K562 (cell line): ENCODE data around the gene WSCD1. TPM values are rescaled to one million over a fixed set of nuclear protein-coding genes. Genes with fewer than 3 reads are reported as not detected.

Source experiments
- ARID1B ChIP-seq: fragments of 450-650 bp; IDR thresholded peaks from 2 replicates; pipeline ENCODE4 v1.6.1; 2016; ENCODE audit warnings: antibody characterized with exemption, mild to moderate bottlenecking, inconsistent platforms
- DDX20 ChIP-seq: fragments of 450-650 bp; IDR thresholded peaks from 2 replicates; pipeline ENCODE4 v1.6.1; 2016; ENCODE audit warnings: missing genetic modification characterization, low read depth, mild to moderate bottlenecking, missing compliant biosample characterization, moderate library complexity
- ZEB2 ChIP-seq: fragments of 450-650 bp; IDR thresholded peaks from 2 replicates; pipeline ENCODE4 v1.6.1; 2016
- ZNF274 ChIP-seq: IDR thresholded peaks from 2 replicates; pipeline ENCODE4 v1.6.1; 2011; ENCODE audit warnings: low read depth, mild to moderate bottlenecking, low read length, moderate library complexity, borderline replicate concordance
- ZNF282 ChIP-seq: sonication (generic); formaldehyde crosslinking; IDR thresholded peaks from 2 replicates; pipeline ENCODE4 v1.8.1; 2023; ENCODE audit warnings: missing genetic modification reagents
- polyA plus RNA-seq, 8 experiments: library from polyadenylated mRNA; depleted of rRNA in 4 of 8; stranded (reverse) in 5 of 8; unstranded in 3 of 8; fragments of >200 nt; fragmentation: Nextera tagmentation in 2 of 8; fragmentation: Illumina TruSeq in 1 of 8; extraction: Ambion mirVana in 2 of 8; extraction: Trizol in 1 of 8; gene quantifications; 2 replicates each; pipeline versions ENCODE4 v1.2.1 to v1.2.3, GENCODE V29; 2011 to 2014; ENCODE audit warnings: inconsistent platforms in 1 of 8, missing spikeins in 1 of 8
- total RNA-seq, 7 experiments: library from RNA; depleted of rRNA in 6 of 7; stranded (reverse); fragments of >200 nt in 6 of 7; fragmentation: Illumina TruSeq in 2 of 7; extraction: Trizol in 2 of 7; gene quantifications; 2 replicates each; pipeline versions ENCODE4 v1.2.1 to v1.2.3, GENCODE V29; 2011 to 2021; ENCODE audit warnings: low replicate concordance in 1 of 7
- TF ChIP-seq, protein P1 (sequence below): fragments of 200-800 bp; sonication (Bioruptor generic); IDR thresholded peaks from 2 replicates; pipeline ENCODE4 v1.6.1; 2016; ENCODE audit warnings: missing genetic modification characterization, missing compliant biosample characterization
- TF ChIP-seq, protein P2 (sequence below): fragments of 450-650 bp; formaldehyde crosslinking; IDR thresholded peaks from 2 replicates; pipeline ENCODE4 v1.4.0; 2020; ENCODE audit warnings: mild to moderate bottlenecking

The WSCD1 gene
- total and polyA plus RNA-seq, 9 of the 15 experiments (the other 6 are each of a cell fraction or from before 2014, with no cell fraction given): not detected

DNA sequence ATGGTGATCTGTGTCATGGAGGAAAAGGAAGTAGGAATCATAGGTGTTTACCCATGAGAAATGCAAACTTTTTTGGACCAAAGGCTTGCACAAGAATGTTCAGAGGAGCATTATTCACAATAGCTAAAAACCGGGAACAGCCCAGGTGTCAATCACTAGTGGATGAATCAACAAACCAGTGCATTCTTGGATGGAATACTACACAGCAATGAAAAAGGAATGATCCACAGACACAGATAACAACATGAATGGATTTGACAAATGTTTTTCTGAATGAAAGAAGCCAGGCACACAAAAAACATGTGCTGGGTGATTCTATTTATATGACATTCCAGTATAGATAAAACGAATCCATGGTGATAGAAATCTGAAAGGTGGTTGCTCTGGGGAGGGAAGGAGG is 36.0 kb downstream of the WSCD1 start (continued):
- TF ChIP-seq, protein P1, sequence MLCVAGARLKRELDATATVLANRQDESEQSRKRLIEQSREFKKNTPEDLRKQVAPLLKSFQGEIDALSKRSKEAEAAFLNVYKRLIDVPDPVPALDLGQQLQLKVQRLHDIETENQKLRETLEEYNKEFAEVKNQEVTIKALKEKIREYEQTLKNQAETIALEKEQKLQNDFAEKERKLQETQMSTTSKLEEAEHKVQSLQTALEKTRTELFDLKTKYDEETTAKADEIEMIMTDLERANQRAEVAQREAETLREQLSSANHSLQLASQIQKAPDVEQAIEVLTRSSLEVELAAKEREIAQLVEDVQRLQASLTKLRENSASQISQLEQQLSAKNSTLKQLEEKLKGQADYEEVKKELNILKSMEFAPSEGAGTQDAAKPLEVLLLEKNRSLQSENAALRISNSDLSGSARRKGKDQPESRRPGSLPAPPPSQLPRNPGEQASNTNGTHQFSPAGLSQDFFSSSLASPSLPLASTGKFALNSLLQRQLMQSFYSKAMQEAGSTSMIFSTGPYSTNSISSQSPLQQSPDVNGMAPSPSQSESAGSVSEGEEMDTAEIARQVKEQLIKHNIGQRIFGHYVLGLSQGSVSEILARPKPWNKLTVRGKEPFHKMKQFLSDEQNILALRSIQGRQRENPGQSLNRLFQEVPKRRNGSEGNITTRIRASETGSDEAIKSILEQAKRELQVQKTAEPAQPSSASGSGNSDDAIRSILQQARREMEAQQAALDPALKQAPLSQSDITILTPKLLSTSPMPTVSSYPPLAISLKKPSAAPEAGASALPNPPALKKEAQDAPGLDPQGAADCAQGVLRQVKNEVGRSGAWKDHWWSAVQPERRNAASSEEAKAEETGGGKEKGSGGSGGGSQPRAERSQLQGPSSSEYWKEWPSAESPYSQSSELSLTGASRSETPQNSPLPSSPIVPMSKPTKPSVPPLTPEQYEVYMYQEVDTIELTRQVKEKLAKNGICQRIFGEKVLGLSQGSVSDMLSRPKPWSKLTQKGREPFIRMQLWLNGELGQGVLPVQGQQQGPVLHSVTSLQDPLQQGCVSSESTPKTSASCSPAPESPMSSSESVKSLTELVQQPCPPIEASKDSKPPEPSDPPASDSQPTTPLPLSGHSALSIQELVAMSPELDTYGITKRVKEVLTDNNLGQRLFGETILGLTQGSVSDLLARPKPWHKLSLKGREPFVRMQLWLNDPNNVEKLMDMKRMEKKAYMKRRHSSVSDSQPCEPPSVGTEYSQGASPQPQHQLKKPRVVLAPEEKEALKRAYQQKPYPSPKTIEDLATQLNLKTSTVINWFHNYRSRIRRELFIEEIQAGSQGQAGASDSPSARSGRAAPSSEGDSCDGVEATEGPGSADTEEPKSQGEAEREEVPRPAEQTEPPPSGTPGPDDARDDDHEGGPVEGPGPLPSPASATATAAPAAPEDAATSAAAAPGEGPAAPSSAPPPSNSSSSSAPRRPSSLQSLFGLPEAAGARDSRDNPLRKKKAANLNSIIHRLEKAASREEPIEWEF: no peak
- TF ChIP-seq ZNF274 (no peak), ARID1B (no peak), DDX20 (no peak), ZEB2 (no peak), ZNF282 (CRISPR knock-in tag) (no peak)
- TF ChIP-seq, protein P2, sequence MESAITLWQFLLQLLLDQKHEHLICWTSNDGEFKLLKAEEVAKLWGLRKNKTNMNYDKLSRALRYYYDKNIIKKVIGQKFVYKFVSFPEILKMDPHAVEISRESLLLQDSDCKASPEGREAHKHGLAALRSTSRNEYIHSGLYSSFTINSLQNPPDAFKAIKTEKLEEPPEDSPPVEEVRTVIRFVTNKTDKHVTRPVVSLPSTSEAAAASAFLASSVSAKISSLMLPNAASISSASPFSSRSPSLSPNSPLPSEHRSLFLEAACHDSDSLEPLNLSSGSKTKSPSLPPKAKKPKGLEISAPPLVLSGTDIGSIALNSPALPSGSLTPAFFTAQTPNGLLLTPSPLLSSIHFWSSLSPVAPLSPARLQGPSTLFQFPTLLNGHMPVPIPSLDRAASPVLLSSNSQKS: no peak
- TF ChIP-seq, all 486 proteins: peak for 2
